ENCODE data around the gene IL1RAPL1. TPM values are rescaled to one million over a fixed set of nuclear protein-coding genes. Genes with fewer than 3 reads are reported as not detected.

IL1RAPL1 gene
- total RNA-seq, 1 donor from 2014 or later, result 0.66 TPM

DNA sequence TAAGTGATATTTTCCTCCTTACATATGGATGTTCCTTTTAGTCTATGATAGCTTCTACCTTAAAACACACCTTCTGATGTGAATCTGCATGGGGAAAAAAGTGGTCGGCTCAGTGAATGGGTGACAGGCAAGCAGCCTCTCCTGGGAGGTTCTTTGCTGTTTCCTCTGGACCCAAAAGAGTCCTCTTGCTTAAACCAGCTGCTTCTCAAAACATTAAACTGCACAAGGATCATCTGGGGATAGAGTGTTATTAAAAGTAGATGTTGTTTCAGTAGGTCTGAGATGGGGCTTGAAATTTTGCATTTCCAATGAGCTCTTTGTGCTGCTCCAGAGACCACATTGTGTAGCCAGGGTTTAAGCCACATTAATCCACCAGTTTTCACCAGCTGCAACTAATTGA is 452.9 kb downstream of the IL1RAPL1 start:
- Mint-ChIP-seq H3K9me3 (ENCODE audit: unreplicated experiment) (no peaks in the 10 kb centered on the region), H3K27ac (ENCODE audit: unreplicated experiment) (no peak overlapping the region), H3K27me3 (ENCODE audit: unreplicated experiment) (no peaks in the 10 kb centered on the region), H3K36me3 (ENCODE audit: unreplicated experiment) (no peaks in the 10 kb centered on the region), H3K4me3 (ENCODE audit: unreplicated experiment) (no peak overlapping the region), H3K4me1 (ENCODE audit: low read depth, unreplicated experiment) (no peaks in the 10 kb centered on the region)
- DNase-seq, result no peak
- TF ChIP-seq, protein P1, sequence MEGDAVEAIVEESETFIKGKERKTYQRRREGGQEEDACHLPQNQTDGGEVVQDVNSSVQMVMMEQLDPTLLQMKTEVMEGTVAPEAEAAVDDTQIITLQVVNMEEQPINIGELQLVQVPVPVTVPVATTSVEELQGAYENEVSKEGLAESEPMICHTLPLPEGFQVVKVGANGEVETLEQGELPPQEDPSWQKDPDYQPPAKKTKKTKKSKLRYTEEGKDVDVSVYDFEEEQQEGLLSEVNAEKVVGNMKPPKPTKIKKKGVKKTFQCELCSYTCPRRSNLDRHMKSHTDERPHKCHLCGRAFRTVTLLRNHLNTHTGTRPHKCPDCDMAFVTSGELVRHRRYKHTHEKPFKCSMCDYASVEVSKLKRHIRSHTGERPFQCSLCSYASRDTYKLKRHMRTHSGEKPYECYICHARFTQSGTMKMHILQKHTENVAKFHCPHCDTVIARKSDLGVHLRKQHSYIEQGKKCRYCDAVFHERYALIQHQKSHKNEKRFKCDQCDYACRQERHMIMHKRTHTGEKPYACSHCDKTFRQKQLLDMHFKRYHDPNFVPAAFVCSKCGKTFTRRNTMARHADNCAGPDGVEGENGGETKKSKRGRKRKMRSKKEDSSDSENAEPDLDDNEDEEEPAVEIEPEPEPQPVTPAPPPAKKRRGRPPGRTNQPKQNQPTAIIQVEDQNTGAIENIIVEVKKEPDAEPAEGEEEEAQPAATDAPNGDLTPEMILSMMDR (IDR thresholded peaks at IDR 0.05; ENCODE audit: partially characterized antibody, unreplicated experiment), result no peak

DNA sequence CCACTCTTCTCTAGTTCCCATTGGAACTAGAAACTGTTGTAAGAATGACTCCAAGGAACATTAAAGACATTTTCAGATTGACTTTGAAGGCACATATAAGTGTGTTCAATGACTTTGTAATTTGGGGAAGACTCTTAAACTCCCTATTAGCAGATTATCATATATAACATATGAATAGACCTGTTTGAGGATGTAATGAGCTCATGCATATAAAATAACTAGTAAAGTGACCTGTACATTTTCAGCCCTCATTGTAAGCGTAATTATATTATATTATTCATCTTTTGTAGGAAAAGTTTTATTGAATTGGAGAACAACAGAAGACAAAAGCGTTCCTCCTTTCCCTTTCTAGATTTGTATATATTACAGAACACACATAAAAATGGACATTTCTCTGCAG is 455.1 kb downstream of the IL1RAPL1 start:
- Mint-ChIP-seq H3K27ac (ENCODE audit: unreplicated experiment) (no peak overlapping the region), H3K4me1 (ENCODE audit: low read depth, unreplicated experiment) (no peaks in the 10 kb centered on the region), H3K9me3 (ENCODE audit: unreplicated experiment) (no peaks in the 10 kb centered on the region), H3K27me3 (ENCODE audit: unreplicated experiment) (no peaks in the 10 kb centered on the region), H3K4me3 (ENCODE audit: unreplicated experiment) (no peak overlapping the region), H3K36me3 (ENCODE audit: unreplicated experiment) (no peaks in the 10 kb centered on the region)
- no peak for DNase-seq
- TF ChIP-seq, protein P1 (IDR thresholded peaks at IDR 0.05; ENCODE audit: partially characterized antibody, unreplicated experiment), result no peak

DNA sequence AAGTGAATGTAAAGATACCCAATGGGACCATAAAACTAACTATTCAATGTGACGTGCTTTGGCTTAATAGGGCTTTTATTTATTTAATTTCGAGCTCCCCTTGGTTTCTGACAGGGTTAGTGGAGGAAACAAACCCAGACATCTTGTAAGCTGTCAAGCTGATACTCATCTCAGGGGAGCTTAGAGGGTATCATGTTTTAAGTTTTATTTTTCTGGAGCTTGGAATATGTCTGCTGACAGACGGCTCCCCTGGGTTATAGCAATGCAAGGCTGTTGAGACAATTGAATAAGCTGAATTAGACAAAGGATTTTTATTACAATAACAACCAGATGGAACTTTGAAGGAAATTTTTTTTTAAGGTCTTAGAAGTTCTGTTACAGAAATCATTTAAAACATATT is 456.5 kb downstream of the IL1RAPL1 start:
- no peak overlapping the region for H3K27ac Mint-ChIP-seq (ENCODE audit: unreplicated experiment)
- TF ChIP-seq, protein P1 (IDR thresholded peaks at IDR 0.05; ENCODE audit: partially characterized antibody, unreplicated experiment), result no peak
- DNase-seq, result no peak
- H3K36me3 Mint-ChIP-seq (ENCODE audit: unreplicated experiment), result no peaks in the 10 kb centered on the region
- no peak overlapping the region for H3K4me3 Mint-ChIP-seq (ENCODE audit: unreplicated experiment)
- H3K27me3 Mint-ChIP-seq (ENCODE audit: unreplicated experiment), result no peaks in the 10 kb centered on the region
- H3K4me1 Mint-ChIP-seq (ENCODE audit: low read depth, unreplicated experiment), result no peaks in the 10 kb centered on the region
- H3K9me3 Mint-ChIP-seq (ENCODE audit: unreplicated experiment), result no peaks in the 10 kb centered on the region

DNA sequence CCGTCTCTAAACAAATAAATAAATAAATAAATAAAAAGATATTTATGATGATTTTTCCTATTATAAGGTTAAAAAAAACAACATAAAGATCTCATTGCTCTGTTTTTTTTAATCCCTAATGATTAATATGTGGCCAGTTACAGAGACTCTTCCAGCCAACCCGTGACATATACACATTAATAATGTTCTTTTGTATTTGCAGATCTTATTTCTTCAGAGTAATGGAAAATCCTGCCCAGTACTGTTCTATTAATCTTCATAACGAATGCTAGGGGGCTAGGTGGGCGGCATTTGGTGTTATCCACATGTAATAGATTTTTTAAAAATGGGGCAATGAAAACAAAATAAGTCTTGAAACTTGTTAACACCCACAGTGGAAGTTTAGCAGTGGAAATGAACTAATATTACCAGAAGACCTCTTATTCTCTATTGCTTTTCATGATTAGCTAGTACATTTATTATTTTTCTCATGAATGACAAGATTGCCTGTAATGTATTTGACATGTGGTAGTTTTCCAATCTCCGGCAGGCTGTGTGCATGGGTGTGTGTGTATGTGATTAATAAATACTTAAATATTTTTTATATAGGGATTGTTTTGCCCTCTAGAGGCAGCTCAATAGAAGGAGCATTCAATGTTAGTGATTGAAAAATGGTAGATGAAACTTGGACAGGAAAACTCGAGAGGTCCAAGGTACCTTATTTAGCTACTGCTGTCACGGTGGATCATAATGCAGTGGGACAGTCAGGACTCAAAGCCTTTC is 457.4 kb downstream of the IL1RAPL1 start:
- no peak overlapping the region for H3K4me3 Mint-ChIP-seq (ENCODE audit: unreplicated experiment)
- H3K27ac Mint-ChIP-seq (ENCODE audit: unreplicated experiment), result no peak overlapping the region
- no peak for DNase-seq
- no peaks in the 10 kb centered on the region for H3K4me1 Mint-ChIP-seq (ENCODE audit: low read depth, unreplicated experiment)
- H3K9me3 Mint-ChIP-seq (ENCODE audit: unreplicated experiment), result no peaks in the 10 kb centered on the region
- TF ChIP-seq, protein P1 (IDR thresholded peaks at IDR 0.05; ENCODE audit: partially characterized antibody, unreplicated experiment), result no peak
- no peaks in the 10 kb centered on the region for H3K36me3 Mint-ChIP-seq (ENCODE audit: unreplicated experiment)
- no peaks in the 10 kb centered on the region for H3K27me3 Mint-ChIP-seq (ENCODE audit: unreplicated experiment)

DNA sequence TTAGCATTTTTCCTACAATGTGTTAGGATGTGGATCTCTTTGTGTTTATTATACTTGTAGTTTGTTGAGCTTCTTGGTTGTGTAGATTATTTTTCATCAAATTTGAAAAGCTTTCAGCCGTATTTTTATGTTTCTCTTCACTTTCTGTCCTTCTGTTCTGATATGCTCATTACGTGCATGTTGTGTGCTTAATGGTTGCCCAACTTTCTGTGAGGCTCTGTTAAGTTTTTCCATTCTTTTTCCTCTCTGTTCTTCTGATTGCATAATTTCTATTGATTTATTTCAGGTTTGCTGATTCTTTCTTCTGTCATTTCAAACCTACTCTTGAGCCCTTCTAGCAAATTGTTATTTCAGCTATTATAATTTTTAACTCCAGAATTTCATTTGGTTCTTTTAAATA is 478.2 kb downstream of the IL1RAPL1 start:
- Mint-ChIP-seq H3K36me3 (ENCODE audit: unreplicated experiment) (no peaks in the 10 kb centered on the region), H3K27me3 (ENCODE audit: unreplicated experiment) (no peaks in the 10 kb centered on the region), H3K9me3 (ENCODE audit: unreplicated experiment) (no peaks in the 10 kb centered on the region), H3K4me1 (ENCODE audit: low read depth, unreplicated experiment) (no peaks in the 10 kb centered on the region), H3K27ac (ENCODE audit: unreplicated experiment) (no peak overlapping the region), H3K4me3 (ENCODE audit: unreplicated experiment) (no peak overlapping the region)
- no peak for DNase-seq
- TF ChIP-seq, protein P1 (IDR thresholded peaks at IDR 0.05; ENCODE audit: partially characterized antibody, unreplicated experiment), result no peak

Data from glutamatergic neuron (in vitro differentiated cells).